ENCODE measurements around the gene METAP1.
"Not testable (repeated sequence)": the region's sequence is repeated elsewhere in the genome, so short reads cannot be mapped to it uniquely, and the experiment has no call there.

Gene METAP1

DNA sequence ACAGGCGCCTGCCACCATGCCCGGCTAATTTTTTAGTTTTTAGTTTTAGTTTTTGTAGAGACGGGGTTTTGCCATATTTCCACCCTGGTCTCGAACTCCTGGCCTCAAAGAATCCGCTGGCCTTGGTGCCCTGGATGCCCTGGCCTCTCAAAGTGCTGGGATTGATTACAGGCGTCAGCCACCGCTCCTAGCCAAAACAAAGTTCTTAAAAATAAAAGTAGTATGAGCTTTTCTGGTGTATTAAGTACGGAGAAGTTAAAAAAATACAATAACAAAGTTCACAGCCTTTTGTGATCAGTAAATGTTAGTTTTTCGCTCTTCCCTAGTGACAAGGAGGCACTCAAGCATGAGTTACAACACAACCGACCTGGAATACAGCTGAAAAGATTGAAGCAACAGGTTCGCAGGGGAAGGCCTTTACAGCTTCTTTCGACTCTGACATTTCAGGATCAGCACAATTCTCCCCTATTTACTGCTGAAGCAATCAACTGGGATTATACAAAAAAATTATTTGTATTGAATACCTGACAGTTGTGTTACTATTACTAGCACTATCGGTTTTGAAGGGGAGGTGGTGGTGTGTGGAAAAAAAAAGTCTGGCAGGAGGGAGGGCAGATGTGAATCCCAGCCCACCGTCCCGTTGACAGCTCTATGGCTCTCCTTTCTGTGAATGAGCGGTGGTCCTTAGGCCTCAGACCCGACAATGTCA, 893 bp upstream of the METAP1 start:
- DNase-seq = peak in 1 of 42 donors; percentile 6
- intact Hi-C loops (cut with DNase I) = loop anchor here (2.0 to 5.0 kb wide), 2 partner anchors 58 to 66 kb away; partner anchors contain the start of gene EIF4E

DNA sequence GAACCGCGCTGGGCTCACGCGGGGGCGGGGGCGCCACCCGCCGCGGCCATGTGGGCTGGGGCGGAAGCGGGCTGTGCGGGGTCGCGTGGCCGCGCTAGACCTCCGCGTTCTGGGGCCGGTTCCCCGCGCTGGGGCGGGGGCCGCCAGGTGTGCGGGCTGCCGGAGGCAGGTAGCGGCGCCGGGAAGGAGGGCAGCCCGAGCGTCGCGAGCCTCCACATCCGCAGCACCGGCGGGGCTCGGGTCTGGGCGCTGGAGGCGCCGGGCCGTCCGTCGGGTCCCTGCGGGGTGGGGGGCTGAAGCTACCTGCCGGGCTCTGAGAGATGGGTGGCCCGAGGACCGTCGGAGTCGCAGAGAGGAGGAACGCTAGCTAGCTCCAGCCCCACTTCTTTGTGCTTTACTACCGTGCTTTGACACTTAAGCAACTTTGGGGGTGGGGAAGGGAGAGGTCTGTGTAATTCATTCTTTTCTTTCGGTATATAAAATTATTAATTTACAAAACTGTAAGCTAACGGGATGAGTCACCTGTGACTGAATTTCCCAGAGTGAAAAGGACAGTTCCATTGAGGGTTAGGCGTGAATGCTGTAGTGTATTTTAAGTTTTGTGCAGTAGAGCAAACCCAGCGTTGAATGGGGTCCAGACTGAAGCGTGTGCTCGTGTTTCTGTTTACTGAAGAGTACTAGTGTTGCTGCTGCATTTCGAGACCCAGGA, 689 bp downstream of the METAP1 start:
- intact Hi-C loops (cut with DNase I) = loop anchor here (5.0 kb wide), 1 partner anchor 56 kb away; no protein-coding TSS in a partner anchor
- DNase-seq = peak in 26 of 42 donors; percentile 2 to 54 (median 26)

DNA sequence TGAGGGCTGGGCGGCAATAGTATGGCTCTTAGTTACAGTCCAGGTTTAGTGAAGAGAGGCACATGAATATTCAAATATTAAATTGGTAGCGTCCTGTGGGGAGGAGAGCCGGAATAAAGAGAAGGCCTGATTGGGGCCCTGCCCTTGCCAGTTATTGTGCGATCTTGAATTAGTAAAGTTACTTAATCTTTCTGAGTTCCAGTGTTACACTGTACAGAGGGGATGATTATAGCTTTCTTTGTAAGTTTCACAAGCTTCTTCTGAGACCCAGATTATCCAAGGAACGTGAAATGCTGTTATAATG, 1.2 kb downstream of the METAP1 start:
- DNase-seq = peak in 3 of 42 donors; percentile 4 to 27 (median 15)
- intact Hi-C loops (cut with DNase I) = loop anchor here (5.0 kb wide), 1 partner anchor 56 kb away; no protein-coding TSS in a partner anchor

DNA sequence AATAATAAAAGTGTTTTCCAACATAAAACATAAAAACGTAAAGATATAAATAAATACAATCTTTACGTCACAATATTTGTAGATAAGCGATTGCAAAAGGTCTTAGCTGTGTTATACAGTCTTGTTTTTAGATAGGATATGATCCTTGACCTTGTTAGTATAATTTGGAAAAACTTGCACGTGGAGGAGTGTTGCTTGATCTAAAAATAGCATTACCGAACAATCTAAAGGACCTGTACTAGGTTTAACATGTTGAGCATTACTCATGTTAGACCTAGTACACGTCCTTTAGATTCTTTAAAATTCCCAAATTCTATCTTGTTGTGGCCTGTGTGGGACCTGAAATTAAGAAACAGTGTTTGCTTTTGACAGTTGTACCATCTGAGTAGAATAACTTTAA, 1.6 kb downstream of the METAP1 start:
- intact Hi-C loops (cut with DNase I) = loop anchor here (5.0 kb wide), 1 partner anchor 55 kb away; no protein-coding TSS in a partner anchor
- no peak for DNase-seq

DNA sequence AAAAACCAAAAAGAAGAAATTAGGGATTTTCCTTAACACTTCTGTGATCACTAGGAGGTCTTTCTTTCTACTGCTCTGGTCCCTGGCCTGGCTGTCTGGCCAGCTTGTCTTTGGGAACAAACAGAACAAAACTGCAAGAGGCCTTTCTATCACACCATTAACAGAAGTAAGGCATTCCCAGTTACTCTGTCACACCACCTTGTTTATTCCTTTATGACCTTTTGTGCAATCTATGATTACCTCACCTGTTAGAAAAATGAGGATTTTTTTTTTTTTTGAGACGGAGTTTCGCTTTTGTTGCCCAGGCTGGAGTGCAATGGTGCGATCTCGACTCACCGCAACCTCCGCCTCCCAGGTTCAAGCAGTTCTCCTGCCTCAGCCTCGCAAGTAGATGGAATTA, 3.0 kb downstream of the METAP1 start:
- DNase-seq = no peak
- intact Hi-C loops (cut with DNase I) = loop anchor here (5.0 kb wide), 1 partner anchor 54 kb away; no protein-coding TSS in a partner anchor

DNA sequence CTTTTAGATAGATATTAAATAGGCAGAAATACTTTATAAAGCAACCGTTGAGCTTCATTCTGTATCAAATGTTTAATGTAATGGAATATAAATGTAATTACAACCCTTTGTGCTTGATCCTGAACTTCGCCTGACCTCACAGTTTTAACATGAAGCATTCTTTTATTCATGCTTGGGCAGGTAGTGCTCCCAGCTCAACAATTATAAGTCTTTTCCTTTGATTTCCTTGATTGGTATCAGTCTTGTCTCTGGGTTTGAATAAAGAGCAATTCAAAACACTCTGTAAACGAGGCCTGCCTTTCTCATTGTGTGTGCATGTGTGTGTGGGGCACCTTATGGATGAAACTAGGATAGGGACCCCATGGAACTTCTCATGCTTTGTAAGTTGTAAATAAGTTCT, 6.8 kb downstream of the METAP1 start:
- intact Hi-C loops (cut with DNase I) = no loop called here
- DNase-seq = no peak

DNA sequence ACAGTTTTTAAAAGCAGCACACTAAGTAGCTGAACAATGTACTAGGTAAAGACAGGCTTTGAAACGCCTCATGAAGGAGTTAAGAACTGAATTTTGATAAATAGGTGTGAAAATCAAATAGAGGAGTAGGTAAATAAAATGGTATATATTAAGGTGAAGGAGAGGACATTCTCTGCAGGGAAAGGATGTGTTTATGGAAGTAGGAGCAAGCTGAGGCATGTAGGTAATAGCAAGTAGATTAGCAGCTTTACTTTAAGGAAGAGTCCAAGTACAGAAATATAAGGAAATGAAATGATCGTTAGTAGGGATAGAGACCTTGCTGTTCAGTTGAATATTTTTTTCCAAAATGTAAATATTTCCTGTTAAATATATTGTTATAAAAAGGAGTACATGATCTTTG, 12.5 kb downstream of the METAP1 start:
- intact Hi-C loops (cut with DNase I) = no loop called here
- DNase-seq = no peak

DNA sequence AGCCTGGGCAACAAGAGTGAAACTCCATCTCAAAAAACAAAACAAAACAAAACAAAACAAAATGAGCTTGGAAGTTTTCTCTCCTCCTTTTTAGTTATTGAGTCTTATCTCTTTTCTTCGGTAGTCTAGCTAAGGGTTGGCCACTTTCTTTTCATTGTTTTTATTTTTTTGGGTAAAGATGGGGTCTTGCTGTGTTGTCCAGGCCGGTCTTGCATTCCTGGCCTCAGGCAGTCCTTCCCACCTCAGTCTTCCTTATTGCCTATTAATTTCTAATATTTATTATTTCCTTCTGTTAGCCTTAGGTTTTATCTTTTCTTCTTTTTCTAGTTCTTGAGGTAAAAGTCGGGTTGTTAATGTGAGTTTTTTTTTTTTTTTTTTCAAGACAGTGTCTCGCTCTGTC, 16.4 kb downstream of the METAP1 start:
- intact Hi-C loops (cut with DNase I) = no loop called here
- DNase-seq = no peak

DNA sequence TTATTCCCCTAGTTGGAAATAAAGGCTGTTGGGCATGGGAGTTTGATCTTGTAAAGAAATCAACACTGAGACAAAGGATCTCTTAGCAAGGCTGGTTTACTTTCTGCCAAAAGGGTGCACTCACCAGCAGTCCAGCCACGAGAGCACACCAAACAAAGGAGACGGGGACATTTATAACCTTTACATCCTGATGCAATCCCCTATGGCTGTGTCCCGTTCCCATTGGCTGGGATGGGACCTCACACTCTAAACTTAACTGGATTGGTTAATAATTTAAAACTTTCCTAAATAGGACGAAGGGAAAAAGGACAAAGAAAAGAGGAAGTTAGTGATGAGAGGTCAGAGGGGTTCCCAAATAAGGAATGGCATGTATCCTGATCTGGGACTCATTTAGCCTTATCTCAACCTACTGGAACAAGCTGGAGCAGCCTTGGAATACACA, 17.9 kb downstream of the METAP1 start:
- intact Hi-C loops (cut with DNase I) = no loop called here
- no peak for DNase-seq

DNA sequence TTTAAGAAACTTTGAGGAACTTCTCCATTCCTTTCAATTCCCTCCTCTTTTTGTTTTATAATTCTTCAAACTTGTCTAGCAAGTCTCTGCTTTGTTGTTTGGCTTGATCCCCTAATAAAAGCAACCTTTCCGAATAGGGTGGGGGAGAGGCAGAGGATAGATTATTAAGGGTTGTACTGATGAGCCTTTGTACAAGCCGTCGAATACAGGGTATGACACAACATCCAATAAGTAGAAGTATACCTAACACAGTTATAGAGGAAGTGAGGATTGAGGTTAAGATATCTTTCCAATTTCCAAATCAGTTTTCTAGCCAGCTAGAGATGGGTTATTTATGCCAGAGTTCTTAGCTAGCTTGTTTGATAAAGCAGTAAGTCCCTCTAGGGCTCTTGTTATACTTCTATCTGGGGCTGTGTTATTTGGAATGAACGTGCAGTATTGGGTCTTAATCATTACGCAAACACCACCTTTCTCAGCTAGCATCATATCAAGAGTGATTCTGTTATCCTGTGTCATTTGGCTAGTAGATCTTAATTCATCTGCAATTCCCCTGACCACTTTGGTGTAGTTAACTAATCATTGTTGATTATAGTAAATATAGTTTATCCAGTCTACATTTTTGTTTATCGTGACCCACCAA, 18.5 kb downstream of the METAP1 start:
- intact Hi-C loops (cut with DNase I) = no loop called here
- DNase-seq = no peak

DNA sequence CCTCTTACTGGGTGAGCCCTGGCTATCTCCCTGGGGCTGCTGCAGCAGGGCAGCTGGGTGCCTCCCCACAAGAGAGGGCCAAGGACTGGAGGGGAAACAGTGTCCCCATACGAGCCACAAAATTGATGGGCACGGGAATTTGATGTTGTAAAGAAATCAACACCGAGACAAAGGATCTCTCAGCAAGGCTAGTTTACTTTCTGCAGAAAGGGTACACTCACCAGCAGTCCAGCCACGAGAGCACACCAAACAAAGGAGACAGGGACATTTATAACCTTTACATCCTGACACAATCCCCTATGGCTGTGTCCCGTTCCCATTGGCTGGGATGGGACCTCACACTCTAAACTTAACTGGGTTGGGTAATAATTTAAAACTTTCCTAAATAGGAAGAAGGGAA, 25.9 kb downstream of the METAP1 start:
- DNase-seq = no peak
- intact Hi-C loops (cut with DNase I) = no loop called here

DNA sequence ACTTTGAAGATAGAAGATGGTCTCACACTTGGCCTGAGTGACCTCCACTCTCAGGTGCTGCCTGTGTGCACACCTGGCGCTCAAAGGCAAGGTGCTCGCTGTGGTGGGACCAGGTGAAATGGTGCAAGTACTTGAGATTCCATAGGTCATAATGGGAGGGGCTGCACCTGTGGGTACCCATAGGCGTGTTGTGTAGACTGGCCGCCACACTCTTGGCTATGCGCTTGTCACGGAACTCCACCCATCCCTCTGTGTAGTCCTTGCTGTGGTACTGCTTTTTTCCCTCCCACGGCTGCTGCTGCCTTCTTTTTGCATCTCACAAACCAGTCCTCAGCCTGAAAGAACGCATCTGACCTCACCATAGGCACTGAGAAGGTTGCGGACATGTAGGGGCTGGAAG, 27.0 kb downstream of the METAP1 start:
- DNase-seq = no peak
- intact Hi-C loops (cut with DNase I) = no loop called here

DNA sequence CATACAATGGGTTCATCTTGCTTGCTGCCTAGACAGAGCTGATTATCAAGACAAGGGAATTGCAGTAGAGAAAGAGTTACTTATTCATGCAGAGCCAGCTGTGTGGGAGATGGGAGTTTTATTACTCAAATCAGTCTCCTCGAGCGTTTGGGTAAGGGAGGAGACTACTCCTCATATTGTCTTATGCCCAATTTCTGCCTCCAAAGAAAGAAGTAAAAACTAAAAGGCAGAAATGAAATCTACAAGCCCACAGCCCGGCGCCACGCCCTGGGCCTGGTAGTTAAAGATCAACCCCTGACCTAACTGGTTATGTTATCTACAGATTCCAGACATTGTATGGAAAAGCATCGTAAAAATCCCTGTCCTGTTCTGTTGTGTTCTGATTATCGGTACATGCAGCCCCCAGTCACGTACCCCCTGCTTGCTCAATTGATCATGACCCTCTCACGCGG, 28.3 kb downstream of the METAP1 start:
- DNase-seq; intact Hi-C loops (cut with DNase I): not testable (repeated sequence)

DNA sequence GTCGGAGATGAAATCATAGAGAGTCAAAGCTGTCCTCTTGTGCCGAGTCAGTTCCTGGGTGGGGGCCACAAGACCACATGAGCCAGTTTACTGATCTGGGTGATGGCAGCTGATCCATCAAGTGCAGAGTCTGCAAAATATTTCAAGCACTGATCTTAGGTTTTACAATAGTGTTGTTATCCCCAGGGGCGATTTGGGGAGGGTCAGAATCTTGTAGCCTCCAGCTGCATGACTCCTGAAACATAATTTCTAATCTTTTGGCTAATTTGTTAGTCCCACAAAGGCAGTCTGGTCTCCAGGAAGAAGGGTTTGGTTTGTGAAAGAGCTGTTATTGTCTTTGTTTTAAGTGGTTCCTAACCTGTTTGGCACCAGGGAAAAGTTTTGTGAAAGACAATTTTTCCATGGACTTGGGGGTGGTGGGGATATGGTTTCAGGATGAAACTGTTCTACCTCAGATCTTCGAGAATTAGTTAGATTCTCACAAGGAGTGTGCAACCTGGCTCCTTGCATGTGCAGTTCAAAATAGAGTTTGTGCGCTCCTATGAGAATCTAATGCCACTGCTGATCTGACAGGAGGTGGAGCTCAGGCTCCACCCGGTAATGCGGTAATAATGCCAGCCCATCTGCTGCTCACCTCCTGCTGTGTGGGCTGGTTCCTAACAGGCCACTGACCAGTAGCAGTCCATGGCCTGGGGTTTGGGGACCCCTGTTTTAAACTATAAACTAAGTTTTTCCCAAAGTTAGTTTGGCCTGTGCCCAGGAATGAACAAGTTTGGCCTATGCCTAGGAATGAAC, 29.2 kb downstream of the METAP1 start:
- no peak for DNase-seq
- intact Hi-C loops (cut with DNase I) = no loop called here

DNA sequence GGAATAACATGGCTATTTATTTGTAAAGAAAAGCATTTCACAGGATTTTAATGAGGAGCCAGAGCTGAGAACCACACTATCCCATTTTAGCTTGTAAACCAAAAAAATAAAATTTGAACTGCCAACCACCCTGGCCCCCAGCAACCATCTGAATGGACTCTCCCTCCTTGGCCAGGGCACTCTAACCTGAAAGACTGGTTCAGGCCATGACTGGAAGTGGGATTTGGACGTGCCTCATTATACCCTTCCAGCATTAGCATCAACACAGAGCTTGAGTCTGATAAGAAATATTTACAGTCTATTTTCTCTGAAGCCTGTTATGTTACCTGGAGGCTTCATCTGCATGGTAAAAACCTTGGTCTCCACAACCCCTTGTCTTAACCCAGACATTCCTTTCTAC, 30.0 kb downstream of the METAP1 start:
- intact Hi-C loops (cut with DNase I) = no loop called here
- no peak for DNase-seq

DNA sequence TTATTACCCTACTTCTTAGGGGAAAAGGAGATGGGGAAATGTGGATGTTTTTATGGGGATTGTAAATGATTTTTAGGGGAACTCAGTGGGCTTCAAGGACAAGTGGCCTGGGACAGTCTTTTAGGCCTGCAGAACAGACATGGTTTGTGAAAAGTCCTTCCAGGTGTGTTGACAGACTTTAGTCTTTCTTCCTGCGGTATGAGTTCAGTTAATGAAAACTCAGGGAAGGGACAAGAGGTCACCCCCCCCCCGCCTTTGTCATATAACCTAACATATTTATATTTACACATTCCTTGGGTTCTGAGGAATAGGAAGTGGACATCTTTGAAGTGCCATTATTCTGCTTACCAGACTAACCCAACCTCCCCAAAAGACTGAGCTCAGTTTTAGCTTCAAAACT, 31.8 kb downstream of the METAP1 start:
- DNase-seq = no peak
- intact Hi-C loops (cut with DNase I) = no loop called here

DNA sequence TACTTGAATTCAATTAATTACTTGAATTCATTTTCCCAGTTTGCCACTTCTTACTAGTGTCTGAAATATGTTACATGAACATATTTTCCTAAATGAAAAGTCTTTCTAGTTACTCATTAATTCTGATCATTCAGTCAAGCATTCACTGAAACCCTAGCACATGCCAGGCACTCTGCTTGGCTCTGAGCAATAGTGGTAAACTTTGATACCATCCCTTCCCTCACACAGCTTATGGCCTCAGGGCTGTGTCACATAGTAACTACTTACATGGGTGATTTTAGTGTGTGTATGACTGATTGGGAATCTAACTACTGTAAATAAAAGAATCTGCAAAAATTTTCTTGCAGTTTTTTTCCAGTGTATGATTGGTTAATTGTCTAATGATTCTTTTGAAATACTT, 32.7 kb downstream of the METAP1 start:
- intact Hi-C loops (cut with DNase I) = no loop called here
- no peak for DNase-seq

DNA sequence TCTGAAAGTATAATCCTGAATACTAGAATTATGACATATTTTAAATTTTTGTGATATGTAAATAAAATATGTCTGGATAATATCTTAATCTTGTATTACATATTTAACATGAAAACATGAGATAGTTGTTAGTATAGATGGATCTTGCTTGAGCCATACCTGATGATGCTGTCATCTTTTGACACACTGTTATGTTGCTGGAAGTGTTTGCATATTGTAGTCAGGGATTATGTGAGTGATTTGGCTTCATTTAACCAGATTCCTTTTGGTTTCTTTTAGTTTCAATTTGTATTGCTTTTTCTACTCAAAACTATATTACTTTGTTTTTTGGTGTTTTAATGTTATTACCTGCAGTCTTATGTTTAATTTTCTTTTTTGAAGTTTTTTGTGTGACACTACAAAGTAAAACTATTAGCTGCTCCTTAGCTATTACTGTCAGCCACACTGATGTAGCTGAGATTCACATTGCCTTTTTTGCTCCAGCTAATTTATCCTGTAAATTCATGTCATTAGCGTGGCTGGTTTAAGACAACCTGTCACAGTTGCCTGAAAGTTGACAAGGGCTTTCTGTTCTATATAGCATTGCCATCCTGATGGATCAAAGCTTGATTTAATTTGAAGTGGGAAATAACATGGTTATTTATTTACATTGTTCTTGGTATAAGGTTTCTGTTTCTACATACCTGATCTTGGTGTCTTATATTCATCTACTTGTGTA, 33.7 kb downstream of the METAP1 start:
- no peak for DNase-seq
- intact Hi-C loops (cut with DNase I) = no loop called here

DNA sequence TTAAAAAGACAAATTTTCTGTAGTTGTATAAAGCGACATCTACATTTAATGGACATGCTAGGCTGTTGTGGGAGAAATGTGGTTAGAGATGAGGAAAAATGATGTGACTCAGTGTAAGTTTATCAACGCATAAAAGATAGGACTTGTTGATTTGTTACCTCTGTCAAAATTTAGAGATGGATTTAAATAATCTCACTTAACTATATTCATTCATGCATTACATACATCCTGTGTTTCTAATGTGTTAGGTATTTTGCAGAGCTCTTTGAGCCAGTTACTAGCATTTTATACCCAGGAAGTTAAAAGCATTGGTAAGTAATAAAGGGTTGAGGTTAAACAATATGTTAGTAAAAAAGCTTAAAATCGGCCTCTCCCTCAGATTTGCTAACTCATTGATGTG, 34.3 kb downstream of the METAP1 start:
- intact Hi-C loops (cut with DNase I) = no loop called here

More for the DNA sequence above, 34.3 kb downstream of the METAP1 start:
- no peak for DNase-seq
